BLaER1 treated with 17β-estradiol and CSF1 and Interleukin-3, amounts not matched to agents 10 nM and 100 nM (cell line): Measurements from ENCODE around the gene SYN1.
"Not testable (repeated sequence)": the region's sequence is repeated elsewhere in the genome, so short reads cannot be mapped to it uniquely, and the experiment has no call there.

Experiments used
- H3K27ac ChIP-seq, 11 experiments: shearing (Covaris generic); formaldehyde crosslinking; 2 replicates each; pipeline ENCODE4 v1.8.1; 2022
- H3K27me3 ChIP-seq, 11 experiments: shearing (Covaris generic); formaldehyde crosslinking; 2 replicates each; pipeline ENCODE4 v1.8.1; 2022
- H3K36me3 ChIP-seq, 11 experiments: shearing (Covaris generic); formaldehyde crosslinking; 2 replicates each; pipeline ENCODE4 v1.8.1; 2022
- H3K4me1 ChIP-seq, 10 experiments: shearing (Covaris generic); formaldehyde crosslinking; 2 replicates each; pipeline ENCODE4 v1.8.1; 2022
- H3K4me2 ChIP-seq, 11 experiments: shearing (Covaris generic); formaldehyde crosslinking; 2 replicates each; pipeline ENCODE4 v1.8.1; 2022
- H3K4me3 ChIP-seq, 10 experiments: shearing (Covaris generic); formaldehyde crosslinking; 2 replicates each; pipeline ENCODE4 v1.8.1; 2022
- H3K9ac ChIP-seq, 11 experiments: shearing (Covaris generic); formaldehyde crosslinking; 2 replicates each; pipeline ENCODE4 v1.8.1; 2022
- H3K9me3 ChIP-seq, 11 experiments: shearing (Covaris generic); formaldehyde crosslinking; replicated peaks in 1 of 11; 2 replicates each; pipeline ENCODE4 v1.8.1; 2022
- H4K20me1 ChIP-seq, 11 experiments: shearing (Covaris generic); formaldehyde crosslinking; 2 replicates each; pipeline ENCODE4 v1.8.1; 2022
- Cebpa-rat ChIP-seq, 11 experiments: shearing (Covaris generic); IDR thresholded peaks; 2 replicates each; pipeline ENCODE4 v1.8.1; 2022

Gene SYN1

GRCh38 chrX:47619486-47620302, at the start of gene SYN1:
Gene SYN1, minus strand, starts transcription at chrX:47619857. Its CDS starts 129 bp downstream, at chrX:47619728.
- H3K4me3 ChIP-seq, result peak within 1 kb of the TSS in 2 of 10 experiments; percentile 11 to 14; a peak in 2 of 20 replicates
- peaks cover 0 to 8% (median 0%) of the 10 kb centered on the region in 11 experiments; a peak in 5 of 22 replicates for H4K20me1 ChIP-seq
- peaks cover 0 to 10% (median 0%) of the 10 kb centered on the region in 11 experiments; a peak in 6 of 22 replicates for H3K9me3 ChIP-seq
- H3K4me1 ChIP-seq, result peaks cover 0 to 17% (median 7%) of the 10 kb centered on the region in 10 experiments; a peak in 10 of 20 replicates
- H3K4me2 ChIP-seq, result peak within 1 kb of the TSS; percentile 27 to 76 (median 51); a peak in 18 of 22 replicates
- H3K27ac ChIP-seq, result no peak within 1 kb of the TSS
- no peaks in the 10 kb centered on the region for H3K36me3 ChIP-seq
- TF ChIP-seq Cebpa-rat (IDR thresholded peaks at IDR 0.05), result no peak
- peaks cover 0 to 64% (median 48%) of the 10 kb centered on the region in 11 experiments; a peak in 17 of 22 replicates for H3K27me3 ChIP-seq
- no peak within 1 kb of the TSS for H3K9ac ChIP-seq

GRCh38 chrX:47665797-47666196, 46.1 kb upstream of the SYN1 start:
- H3K4me1 ChIP-seq, result peaks cover 0 to 24% (median 10%) of the 10 kb centered on the region in 10 experiments; a peak in 16 of 20 replicates
- H3K4me3 ChIP-seq, H3K9me3 ChIP-seq, H3K27ac ChIP-seq, H3K4me2 ChIP-seq, H3K9ac ChIP-seq, H4K20me1 ChIP-seq, H3K36me3 ChIP-seq: not testable (repeated sequence)
- peaks cover 44 to 69% (median 64%) of the 10 kb centered on the region in 11 experiments for H3K27me3 ChIP-seq

- no peaks in the 10 kb centered on the region for H3K36me3 ChIP-seq
- TF ChIP-seq Cebpa-rat (IDR thresholded peaks at IDR 0.05), result no peak
- peaks cover 44 to 75% (median 71%) of the 10 kb centered on the region in 11 experiments for H3K27me3 ChIP-seq
- no peak overlapping the region for H3K4me2 ChIP-seq
- H4K20me1 ChIP-seq, result no peaks in the 10 kb centered on the region
- H3K27ac ChIP-seq, result no peak overlapping the region
- no peak overlapping the region for H3K9ac ChIP-seq
- no peak overlapping the region for H3K4me3 ChIP-seq
- no peaks in the 10 kb centered on the region for H3K9me3 ChIP-seq
- peaks cover 4 to 31% (median 12%) of the 10 kb centered on the region in 10 experiments; a peak in 17 of 20 replicates for H3K4me1 ChIP-seq
Observed at GRCh38 chrX:47664737-47665136, 45.1 kb upstream of the SYN1 start.

- Histone ChIP-seq H3K4me2 (peak overlapping the region in 9 of 11 experiments; percentile 22 to 75 (median 58); a peak in 15 of 22 replicates), H3K4me1 (peaks cover 4 to 38% (median 16%) of the 10 kb centered on the region in 10 experiments; a peak in 17 of 20 replicates), H4K20me1 (peaks cover 0 to 6% (median 0%) of the 10 kb centered on the region in 11 experiments; a peak in 2 of 22 replicates), H3K4me3 (no peak overlapping the region), H3K9me3 (peaks cover 0 to 10% (median 0%) of the 10 kb centered on the region in 11 experiments; a peak in 1 of 22 replicates), H3K36me3 (peaks cover 0 to 8% (median 5%) of the 10 kb centered on the region in 11 experiments; a peak in 16 of 22 replicates), H3K9ac (peak overlapping the region in 5 of 11 experiments; percentile 7 to 44 (median 12); a peak in 3 of 22 replicates), H3K27ac (peak overlapping the region; percentile 3 to 72 (median 65); a peak in 19 of 22 replicates), H3K27me3 (peaks cover 44 to 85% (median 74%) of the 10 kb centered on the region in 11 experiments)
- no peak for TF ChIP-seq Cebpa-rat (IDR thresholded peaks at IDR 0.05)
Observed at GRCh38 chrX:47662144-47662657, 42.5 kb upstream of the SYN1 start.

GRCh38 chrX:47661539-47661938, 41.9 kb upstream of the SYN1 start:
- Histone ChIP-seq H3K27ac (peak overlapping the region in 9 of 11 experiments; percentile 52 to 72 (median 65); a peak in 13 of 22 replicates), H3K27me3 (peaks cover 38 to 86% (median 74%) of the 10 kb centered on the region in 11 experiments), H3K36me3 (peaks cover 6 to 15% (median 12%) of the 10 kb centered on the region in 11 experiments; a peak in 21 of 22 replicates), H3K4me2 (peak overlapping the region in 7 of 11 experiments; percentile 22 to 75 (median 61); a peak in 11 of 22 replicates), H3K9ac (peak overlapping the region in 2 of 11 experiments; percentile 8 to 44; a peak in 2 of 22 replicates), H3K9me3 (peaks cover 0 to 10% (median 0%) of the 10 kb centered on the region in 11 experiments; a peak in 1 of 22 replicates), H3K4me3 (no peak overlapping the region), H3K4me1 (peaks cover 4 to 45% (median 16%) of the 10 kb centered on the region in 10 experiments; a peak in 17 of 20 replicates), H4K20me1 (peaks cover 0 to 10% (median 0%) of the 10 kb centered on the region in 11 experiments; a peak in 2 of 22 replicates)
- TF ChIP-seq Cebpa-rat (IDR thresholded peaks at IDR 0.05), result no peak

GRCh38 chrX:47659421-47659726, 39.7 kb upstream of the SYN1 start:
- H3K4me2 ChIP-seq, result peak overlapping the region; percentile 26 to 68 (median 47); a peak in 21 of 22 replicates
- H3K27ac ChIP-seq, result peak overlapping the region; percentile 89 to 96 (median 93)
- H3K9me3 ChIP-seq, result peaks cover 0 to 10% (median 0%) of the 10 kb centered on the region in 11 experiments; a peak in 1 of 22 replicates
- peaks cover 14 to 37% (median 31%) of the 10 kb centered on the region in 11 experiments for H3K36me3 ChIP-seq
- H4K20me1 ChIP-seq, result peaks cover 0 to 20% (median 0%) of the 10 kb centered on the region in 11 experiments; a peak in 3 of 22 replicates
- H3K9ac ChIP-seq, result peak overlapping the region in 10 of 11 experiments; percentile 85 to 93 (median 89); a peak in 16 of 22 replicates
- H3K27me3 ChIP-seq, result peaks cover 33 to 85% (median 74%) of the 10 kb centered on the region in 11 experiments
- H3K4me1 ChIP-seq, result peaks cover 4 to 46% (median 16%) of the 10 kb centered on the region in 10 experiments; a peak in 17 of 20 replicates
- H3K4me3 ChIP-seq, result peak overlapping the region; percentile 55 to 73 (median 66); a peak in 19 of 20 replicates
- TF ChIP-seq Cebpa-rat (IDR thresholded peaks at IDR 0.05), result no peak

GRCh38 chrX:47658684-47659420, 39.2 kb upstream of the SYN1 start, which contains the start of gene UXT:
Gene UXT, minus strand, starts transcription at chrX:47659180. Its CDS starts 253 bp downstream, at chrX:47658927.
- H3K4me2 ChIP-seq, result peak within 1 kb of the TSS; percentile 43 to 68 (median 61)
- TF ChIP-seq Cebpa-rat (IDR thresholded peaks at IDR 0.05), result no peak
- H4K20me1 ChIP-seq, result peaks cover 0 to 20% (median 0%) of the 10 kb centered on the region in 11 experiments; a peak in 3 of 22 replicates
- H3K36me3 ChIP-seq, result peaks cover 14 to 42% (median 35%) of the 10 kb centered on the region in 11 experiments
- H3K9ac ChIP-seq, result peak within 1 kb of the TSS; percentile 85 to 93 (median 89)
- peak within 1 kb of the TSS; percentile 89 to 96 (median 93) for H3K27ac ChIP-seq
- H3K4me3 ChIP-seq, result peak within 1 kb of the TSS; percentile 55 to 73 (median 66)
- peaks cover 4 to 46% (median 16%) of the 10 kb centered on the region in 10 experiments; a peak in 17 of 20 replicates for H3K4me1 ChIP-seq
- peaks cover 0 to 10% (median 0%) of the 10 kb centered on the region in 11 experiments; a peak in 1 of 22 replicates for H3K9me3 ChIP-seq
- H3K27me3 ChIP-seq, result peaks cover 34 to 85% (median 74%) of the 10 kb centered on the region in 11 experiments
